HepG2 (cell line): Measurements from ENCODE around the gene CEBPB. TPM values are rescaled to one million over a fixed set of nuclear protein-coding genes. Genes with fewer than 3 reads are reported as not detected.
A peak's percentile ranks its signal among the peaks of the same experiment; 100 is the strongest.

Experiments
- CEBPG ChIP-seq: IDR thresholded peaks from 2 replicates; pipeline ENCODE4 v1.6.1; 2016
- DPF2 ChIP-seq: sonication (generic); formaldehyde crosslinking; IDR thresholded peaks from 2 replicates; pipeline ENCODE4 v1.4.0; 2020; ENCODE audit warnings: mild to moderate bottlenecking, low read depth, missing genetic modification reagents, borderline replicate concordance
- HOXA5 ChIP-seq: sonication (generic); formaldehyde crosslinking; IDR thresholded peaks from 2 replicates; pipeline ENCODE4 v1.4.0; 2020; ENCODE audit warnings: missing genetic modification reagents
- MAFF ChIP-seq: IDR thresholded peaks from 2 replicates; pipeline ENCODE4 v1.6.1; 2011; ENCODE audit warnings: low read depth, low read length, improper control_type of control experiment
- MBD4 ChIP-seq: IDR thresholded peaks from 2 replicates; pipeline ENCODE4 v1.6.1; 2012; ENCODE audit warnings: low read length, inconsistent platforms, borderline replicate concordance
- MLLT10 ChIP-seq: sonication (generic); formaldehyde crosslinking; IDR thresholded peaks from 2 replicates; pipeline ENCODE4 v1.4.0; 2020; ENCODE audit warnings: missing genetic modification reagents
- NKX3-1 ChIP-seq: sonication (generic); formaldehyde crosslinking; IDR thresholded peaks from 2 replicates; pipeline ENCODE4 v1.5.0; 2020; ENCODE audit warnings: missing genetic modification reagents
- RBM39 ChIP-seq: fragments of 200-400 bp; formaldehyde crosslinking; IDR thresholded peaks from one replicate; pipeline ENCODE4 v1.6.1; 2018; ENCODE audit warnings: antibody characterized with exemption, mild to moderate bottlenecking, low read depth, low read length; ENCODE audit not compliant: poor library complexity, severe bottlenecking
- RFX5 ChIP-seq: IDR thresholded peaks from 2 replicates; pipeline ENCODE4 v1.6.1; 2011; ENCODE audit warnings: low read depth, low read length, improper control_type of control experiment
- SALL2 ChIP-seq: sonication (generic); formaldehyde crosslinking; IDR thresholded peaks from 2 replicates; pipeline ENCODE4 v1.8.1; 2023; ENCODE audit warnings: mild to moderate bottlenecking, missing genetic modification reagents, inconsistent platforms
- SIN3B ChIP-seq: fragments of 150-350 bp; IDR thresholded peaks from 2 replicates; pipeline ENCODE4 v1.6.1; 2014; ENCODE audit warnings: low read length
- SOX13 ChIP-seq, 3 experiments: fragments of 450-650 bp in 1 of 3; sonication (generic) in 1 of 3; formaldehyde crosslinking in 1 of 3; IDR thresholded peaks in 2 of 3; conservative IDR thresholded peaks in 1 of 3; 2 replicates each; pipeline versions ENCODE4 v1.5.0 to v1.6.1; 2016 to 2020; ENCODE audit warnings: antibody characterized with exemption in 1 of 3, mild to moderate bottlenecking in 1 of 3, missing compliant biosample characterization in 1 of 3, missing genetic modification reagents in 1 of 3, moderate library complexity in 1 of 3
- STAG1 ChIP-seq: sonication (generic); formaldehyde crosslinking; IDR thresholded peaks from 2 replicates; pipeline ENCODE4 v1.4.0; 2020; ENCODE audit warnings: missing genetic modification reagents
- YEATS4 ChIP-seq: sonication (generic); formaldehyde crosslinking; IDR thresholded peaks from 2 replicates; pipeline ENCODE4 v1.4.0; 2020; ENCODE audit warnings: missing genetic modification reagents, borderline replicate concordance
- ZIK1 ChIP-seq: sonication (generic); formaldehyde crosslinking; IDR thresholded peaks from 2 replicates; pipeline ENCODE4 v1.5.0; 2020; ENCODE audit warnings: mild to moderate bottlenecking, low read depth, missing genetic modification reagents, borderline replicate concordance
- ZNF20 ChIP-seq: sonication (generic); formaldehyde crosslinking; IDR thresholded peaks from 2 replicates; pipeline ENCODE4 v1.4.0; 2020; ENCODE audit warnings: mild to moderate bottlenecking, moderate library complexity, missing genetic modification reagents
- ZNF205 ChIP-seq: IDR thresholded peaks from 2 replicates; pipeline ENCODE4 v1.6.1; 2018; ENCODE audit warnings: missing biosample characterization, missing genetic modification reagents
- ZNF263 ChIP-seq: sonication (generic); formaldehyde crosslinking; IDR thresholded peaks from 2 replicates; pipeline ENCODE4 v1.4.0; 2020; ENCODE audit warnings: missing genetic modification reagents
- ZNF552 ChIP-seq: sonication (generic); formaldehyde crosslinking; IDR thresholded peaks from 2 replicates; pipeline ENCODE4 v1.9.0; 2022; ENCODE audit warnings: missing genetic modification reagents, mild to moderate bottlenecking, borderline replicate concordance
- ZNF724P ChIP-seq: sonication (generic); formaldehyde crosslinking; IDR thresholded peaks from 2 replicates; pipeline ENCODE4 v1.8.0; 2022; ENCODE audit warnings: missing genetic modification reagents, borderline replicate concordance
- ZNF768 ChIP-seq: sonication (generic); formaldehyde crosslinking; IDR thresholded peaks from 2 replicates; pipeline ENCODE4 v1.4.0; 2020; ENCODE audit warnings: missing genetic modification reagents
- ZNF83 ChIP-seq: sonication (generic); formaldehyde crosslinking; IDR thresholded peaks from 2 replicates; pipeline ENCODE4 v1.4.0; 2020; ENCODE audit warnings: missing genetic modification reagents, mild to moderate bottlenecking, borderline replicate concordance
- ZSCAN22 ChIP-seq: sonication (generic); formaldehyde crosslinking; IDR thresholded peaks from 2 replicates; pipeline ENCODE4 v1.4.0; 2020; ENCODE audit warnings: mild to moderate bottlenecking, missing genetic modification reagents
- polyA plus RNA-seq, 8 experiments: library from polyadenylated mRNA; depleted of rRNA in 3 of 8; stranded (reverse) in 7 of 8; unstranded in 1 of 8; fragments of >200 nt; fragmentation: Illumina TruSeq in 4 of 8; extraction: Trizol in 4 of 8; gene quantifications; 2 replicates each; pipeline versions ENCODE4 v1.2.1 to v1.2.3, GENCODE V29; 2011 to 2016; ENCODE audit warnings: low read depth in 4 of 8, missing spikeins in 1 of 8, mixed read lengths in 1 of 8; ENCODE audit not compliant: insufficient read depth in 1 of 8
- total RNA-seq, 5 experiments: library from RNA; depleted of rRNA; stranded (reverse); fragments of >200 nt; fragmentation: Illumina TruSeq; extraction: Trizol; gene quantifications; 2 replicates each; pipeline ENCODE4 v1.2.3, GENCODE V29; 2016; ENCODE audit warnings: low read depth in 1 of 5
- TF ChIP-seq, protein P1 (sequence below): sonication (generic); formaldehyde crosslinking; IDR thresholded peaks from 2 replicates; pipeline ENCODE4 v1.5.0; 2020; ENCODE audit warnings: mild to moderate bottlenecking, missing genetic modification reagents
- TF ChIP-seq, protein P2 (sequence below): sonication (generic); formaldehyde crosslinking; IDR thresholded peaks from 2 replicates; pipeline ENCODE4 v1.5.0; 2020; ENCODE audit warnings: mild to moderate bottlenecking, low read depth, missing genetic modification reagents, borderline replicate concordance
- TF ChIP-seq, protein P3 (sequence below): sonication (generic); formaldehyde crosslinking; IDR thresholded peaks from 2 replicates; pipeline ENCODE4 v1.4.0; 2020; ENCODE audit warnings: missing genetic modification reagents
- TF ChIP-seq, protein P4 (sequence below): sonication (generic); formaldehyde crosslinking; conservative IDR thresholded peaks from 2 replicates; pipeline ENCODE4 v1.8.1; 2023; ENCODE audit warnings: missing genetic modification reagents

The CEBPB gene
- total and polyA plus RNA-seq, 2 of the 13 experiments (the other 11 are each of a cell fraction or from before 2014, with no cell fraction given) = 18.5 to 28.2 TPM

DNA sequence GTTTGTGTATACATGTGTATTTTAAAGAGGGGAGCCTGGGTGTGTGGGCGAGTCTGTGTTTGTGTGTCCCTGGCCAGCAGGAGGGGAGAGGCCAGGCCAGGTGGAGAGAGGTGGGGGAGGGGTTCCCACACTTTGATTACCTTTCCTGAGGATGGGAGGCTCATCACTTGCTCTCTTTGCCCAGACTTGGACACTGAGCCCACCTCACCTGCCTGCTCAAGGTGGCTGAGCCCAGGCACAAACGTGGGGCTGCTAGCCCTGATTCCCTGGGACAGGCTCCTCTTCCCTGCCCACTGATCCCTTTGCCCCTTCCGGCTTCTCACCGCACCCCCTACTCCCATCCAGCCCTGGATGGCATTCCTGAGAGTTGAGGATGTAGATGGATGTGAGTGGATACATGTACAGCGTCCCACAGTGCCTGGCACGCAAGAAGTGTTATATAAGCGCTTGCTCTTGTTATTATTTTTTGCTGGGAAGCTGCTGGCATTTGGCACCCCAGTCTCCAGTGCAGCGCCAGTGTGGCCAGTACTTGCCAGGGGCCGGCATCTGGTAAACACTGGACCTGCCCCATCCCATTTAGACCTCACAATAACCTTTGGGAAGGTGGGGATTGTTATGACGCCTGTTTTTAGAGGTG is 2.7 kb downstream of the CEBPB start (continued):
- TF ChIP-seq ZNF768 (CRISPR knock-in tag) (no peak), STAG1 (CRISPR knock-in tag) (no peak), YEATS4 (no peak; the same call in 1 of the 2 replicates), ZNF724P (CRISPR knock-in tag) (peak; percentile 36; the same call in 1 of the 2 replicates), RBM39 (peak; percentile 80), MAFF (no peak), HOXA5 (CRISPR knock-in tag) (peak; percentile 45; the same call in 1 of the 2 replicates), DPF2 (CRISPR knock-in tag) (no peak), ZNF20 (CRISPR knock-in tag) (no peak), ZNF205 (CRISPR knock-in tag) (no peak), ZNF83 (CRISPR knock-in tag) (no peak; the same call in 1 of the 2 replicates), ZSCAN22 (CRISPR knock-in tag) (0 out of 2 replicates have a peak, but pooled peaks have one; percentile 13), ZNF552 (CRISPR knock-in tag) (no peak; the same call in 1 of the 2 replicates), ZIK1 (CRISPR knock-in tag) (no peak), SALL2 (CRISPR knock-in tag) (peak; percentile 64; the same call in 1 of the 2 replicates), SIN3B (no peak), ZNF263 (CRISPR knock-in tag) (no peak), RFX5 (no peak), NKX3-1 (CRISPR knock-in tag) (no peak), MLLT10 (CRISPR knock-in tag) (no peak), MBD4 (no peak), CEBPG (0 out of 2 replicates have a peak, but pooled peaks have one; percentile 6), SOX13 (IDR thresholded peaks at IDR 0.05) (no peak), SOX13 (CRISPR knock-in tag; conservative IDR thresholded peaks at IDR 0.05 in 1 of 2, IDR thresholded peaks at IDR 0.05 in 1 of 2) (no peak)
- TF ChIP-seq, protein P1, sequence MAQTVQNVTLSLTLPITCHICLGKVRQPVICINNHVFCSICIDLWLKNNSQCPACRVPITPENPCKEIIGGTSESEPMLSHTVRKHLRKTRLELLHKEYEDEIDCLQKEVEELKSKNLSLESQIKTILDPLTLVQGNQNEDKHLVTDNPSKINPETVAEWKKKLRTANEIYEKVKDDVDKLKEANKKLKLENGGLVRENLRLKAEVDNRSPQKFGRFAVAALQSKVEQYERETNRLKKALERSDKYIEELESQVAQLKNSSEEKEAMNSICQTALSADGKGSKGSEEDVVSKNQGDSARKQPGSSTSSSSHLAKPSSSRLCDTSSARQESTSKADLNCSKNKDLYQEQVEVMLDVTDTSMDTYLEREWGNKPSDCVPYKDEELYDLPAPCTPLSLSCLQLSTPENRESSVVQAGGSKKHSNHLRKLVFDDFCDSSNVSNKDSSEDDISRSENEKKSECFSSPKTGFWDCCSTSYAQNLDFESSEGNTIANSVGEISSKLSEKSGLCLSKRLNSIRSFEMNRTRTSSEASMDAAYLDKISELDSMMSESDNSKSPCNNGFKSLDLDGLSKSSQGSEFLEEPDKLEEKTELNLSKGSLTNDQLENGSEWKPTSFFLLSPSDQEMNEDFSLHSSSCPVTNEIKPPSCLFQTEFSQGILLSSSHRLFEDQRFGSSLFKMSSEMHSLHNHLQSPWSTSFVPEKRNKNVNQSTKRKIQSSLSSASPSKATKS = no peak
- TF ChIP-seq, protein P2, sequence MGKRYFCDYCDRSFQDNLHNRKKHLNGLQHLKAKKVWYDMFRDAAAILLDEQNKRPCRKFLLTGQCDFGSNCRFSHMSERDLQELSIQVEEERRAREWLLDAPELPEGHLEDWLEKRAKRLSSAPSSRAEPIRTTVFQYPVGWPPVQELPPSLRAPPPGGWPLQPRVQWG (CRISPR knock-in tag) = no peak
- TF ChIP-seq, protein P3, sequence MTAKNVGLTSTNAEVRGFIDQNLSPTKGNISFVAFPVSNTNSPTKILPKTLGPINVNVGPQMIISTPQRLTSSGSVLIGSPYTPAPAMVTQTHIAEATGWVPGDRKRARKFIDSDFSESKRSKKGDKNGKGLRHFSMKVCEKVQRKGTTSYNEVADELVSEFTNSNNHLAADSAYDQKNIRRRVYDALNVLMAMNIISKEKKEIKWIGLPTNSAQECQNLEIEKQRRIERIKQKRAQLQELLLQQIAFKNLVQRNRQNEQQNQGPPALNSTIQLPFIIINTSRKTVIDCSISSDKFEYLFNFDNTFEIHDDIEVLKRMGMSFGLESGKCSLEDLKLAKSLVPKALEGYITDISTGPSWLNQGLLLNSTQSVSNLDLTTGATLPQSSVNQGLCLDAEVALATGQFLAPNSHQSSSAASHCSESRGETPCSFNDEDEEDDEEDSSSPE = no peak
- TF ChIP-seq, protein P4, sequence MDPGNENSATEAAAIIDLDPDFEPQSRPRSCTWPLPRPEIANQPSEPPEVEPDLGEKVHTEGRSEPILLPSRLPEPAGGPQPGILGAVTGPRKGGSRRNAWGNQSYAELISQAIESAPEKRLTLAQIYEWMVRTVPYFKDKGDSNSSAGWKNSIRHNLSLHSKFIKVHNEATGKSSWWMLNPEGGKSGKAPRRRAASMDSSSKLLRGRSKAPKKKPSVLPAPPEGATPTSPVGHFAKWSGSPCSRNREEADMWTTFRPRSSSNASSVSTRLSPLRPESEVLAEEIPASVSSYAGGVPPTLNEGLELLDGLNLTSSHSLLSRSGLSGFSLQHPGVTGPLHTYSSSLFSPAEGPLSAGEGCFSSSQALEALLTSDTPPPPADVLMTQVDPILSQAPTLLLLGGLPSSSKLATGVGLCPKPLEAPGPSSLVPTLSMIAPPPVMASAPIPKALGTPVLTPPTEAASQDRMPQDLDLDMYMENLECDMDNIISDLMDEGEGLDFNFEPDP (CRISPR knock-in tag) = no peak
